Adrenal gland (tissue), 5 donors: ENCODE measurements around the gene ACTL7A.

Experiments used
- CTCF ChIP-seq, 6 experiments: fragments of 450-650 bp in 4 of 6; fragments of 200-600 bp in 2 of 6; sonication (generic) in 1 of 6; IDR thresholded peaks; 1 replicate in 5 of 6; 2 replicates in 1 of 6; pipeline versions ENCODE4 v1.5.1 to v1.8.0; 2016 to 2021; ENCODE audit warnings: antibody characterized with exemption in 6 of 6, mild to moderate bottlenecking in 2 of 6, moderate library complexity in 1 of 6
- POLR2A ChIP-seq, 2 donors: fragments of 450-650 bp; IDR thresholded peaks; one replicate each; pipeline ENCODE4 v1.6.1; 2017; ENCODE audit warnings: antibody characterized with exemption in 2 of 2, mild to moderate bottlenecking in 2 of 2, moderate library complexity in 1 of 2
- donor health status: DM: no; HTN: no; CAD: no.

- TF ChIP-seq CTCF (IDR thresholded peaks at IDR 0.05) (no peak), POLR2A (IDR thresholded peaks at IDR 0.05) (no peak)
Observed at GRCh38 chr9:108842610-108843295, 19.3 kb upstream of the ACTL7A start.
